GM21576 (cell line): ENCODE measurements around the gene CFAP46.
"Not testable (repeated sequence)": the region's sequence is repeated elsewhere in the genome, so short reads cannot be mapped to it uniquely, and the experiment has no call there.

Source experiments
- ATAC-seq: cut with Tn5 transposase; IDR thresholded peaks from one replicate; pipeline ENCODE4 v1.9.1; 2021; ENCODE audit warnings: mild to moderate bottlenecking, moderate library complexity; ENCODE audit not compliant: unreplicated experiment

Gene CFAP46

GRCh38 chr10:132779549-132780294, 162.6 kb downstream of the CFAP46 start:
- no peak for ATAC-seq

- no peak for ATAC-seq
Observed at GRCh38 chr10:132777441-132777840, 164.9 kb downstream of the CFAP46 start.

- ATAC-seq: no peak
Observed at GRCh38 chr10:132776821-132777220, 165.5 kb downstream of the CFAP46 start.

- ATAC-seq: no peak
Observed at GRCh38 chr10:132776186-132776585, 166.2 kb downstream of the CFAP46 start.

DNA sequence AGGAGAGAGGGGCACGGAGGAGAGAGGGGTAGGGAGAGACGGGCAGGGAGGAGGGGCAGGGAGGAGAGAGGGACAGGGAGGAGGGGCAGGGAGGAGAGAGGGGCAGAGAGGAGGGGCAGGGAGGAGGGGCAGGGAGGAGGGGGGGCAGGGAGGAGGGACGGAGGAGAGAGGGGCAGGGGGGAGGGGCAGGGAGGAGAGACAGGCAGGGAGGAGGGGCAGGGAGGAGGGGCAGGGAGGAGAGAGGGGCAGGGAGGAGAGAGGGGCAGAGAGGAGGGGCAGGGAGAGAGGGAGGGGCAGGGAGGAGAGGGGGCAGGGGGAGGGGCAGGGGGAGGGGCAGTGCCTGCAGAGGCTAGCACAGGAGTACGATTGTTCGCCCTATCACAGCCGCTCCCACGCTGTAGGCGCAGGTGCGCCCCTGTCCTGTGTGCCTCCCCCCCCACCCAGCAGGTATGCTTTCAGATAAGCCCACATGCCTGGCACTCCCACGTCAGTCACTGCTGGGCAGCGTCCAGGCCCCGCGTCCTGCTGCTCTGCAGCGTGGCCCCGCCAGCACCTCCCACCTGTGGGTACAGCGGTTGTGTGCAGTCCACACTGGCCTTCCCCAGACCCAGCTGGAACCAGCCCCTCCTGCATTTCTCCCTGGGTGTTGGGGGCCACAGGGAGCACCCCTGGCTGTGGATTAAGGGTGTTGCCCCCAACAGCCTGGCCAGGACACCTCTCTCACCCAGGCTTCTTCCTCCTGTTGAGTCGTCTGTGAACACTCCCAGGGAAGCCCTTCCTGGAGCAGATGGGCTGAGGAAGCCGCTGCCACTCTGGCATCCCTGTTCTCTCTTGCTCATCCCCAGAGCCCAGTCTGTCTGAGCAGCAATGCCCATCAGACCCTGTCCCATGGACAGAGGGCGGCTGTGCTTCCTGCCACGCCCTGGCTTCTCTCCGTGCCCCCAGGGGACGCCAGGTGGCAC, 167.2 kb downstream of the CFAP46 start:
- ATAC-seq: no peak

GRCh38 chr10:132774181-132774901, 168.0 kb downstream of the CFAP46 start:
- no peak for ATAC-seq

DNA sequence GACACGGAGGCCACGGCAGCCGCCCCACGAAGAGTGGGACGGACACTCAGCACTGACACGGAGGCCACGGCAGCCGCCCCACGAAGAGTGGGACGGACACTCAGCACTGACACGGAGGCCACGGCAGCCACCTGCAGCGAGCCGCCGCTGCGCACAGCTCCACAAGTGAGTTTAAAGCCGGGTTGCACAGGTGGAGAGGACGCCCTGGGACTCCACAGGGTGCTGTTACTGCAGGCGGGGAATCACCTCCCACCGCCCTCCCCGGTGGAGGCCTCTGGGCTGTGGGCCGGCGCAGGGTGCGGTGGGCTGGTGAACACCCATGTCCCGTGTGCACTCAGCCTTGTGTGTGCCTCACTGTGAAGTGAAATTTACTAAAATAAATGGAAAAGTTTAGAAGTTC, 169.6 kb downstream of the CFAP46 start:
- ATAC-seq: not testable (repeated sequence)

GRCh38 chr10:132770061-132771021, 172.0 kb downstream of the CFAP46 start:
- ATAC-seq: no peak

DNA sequence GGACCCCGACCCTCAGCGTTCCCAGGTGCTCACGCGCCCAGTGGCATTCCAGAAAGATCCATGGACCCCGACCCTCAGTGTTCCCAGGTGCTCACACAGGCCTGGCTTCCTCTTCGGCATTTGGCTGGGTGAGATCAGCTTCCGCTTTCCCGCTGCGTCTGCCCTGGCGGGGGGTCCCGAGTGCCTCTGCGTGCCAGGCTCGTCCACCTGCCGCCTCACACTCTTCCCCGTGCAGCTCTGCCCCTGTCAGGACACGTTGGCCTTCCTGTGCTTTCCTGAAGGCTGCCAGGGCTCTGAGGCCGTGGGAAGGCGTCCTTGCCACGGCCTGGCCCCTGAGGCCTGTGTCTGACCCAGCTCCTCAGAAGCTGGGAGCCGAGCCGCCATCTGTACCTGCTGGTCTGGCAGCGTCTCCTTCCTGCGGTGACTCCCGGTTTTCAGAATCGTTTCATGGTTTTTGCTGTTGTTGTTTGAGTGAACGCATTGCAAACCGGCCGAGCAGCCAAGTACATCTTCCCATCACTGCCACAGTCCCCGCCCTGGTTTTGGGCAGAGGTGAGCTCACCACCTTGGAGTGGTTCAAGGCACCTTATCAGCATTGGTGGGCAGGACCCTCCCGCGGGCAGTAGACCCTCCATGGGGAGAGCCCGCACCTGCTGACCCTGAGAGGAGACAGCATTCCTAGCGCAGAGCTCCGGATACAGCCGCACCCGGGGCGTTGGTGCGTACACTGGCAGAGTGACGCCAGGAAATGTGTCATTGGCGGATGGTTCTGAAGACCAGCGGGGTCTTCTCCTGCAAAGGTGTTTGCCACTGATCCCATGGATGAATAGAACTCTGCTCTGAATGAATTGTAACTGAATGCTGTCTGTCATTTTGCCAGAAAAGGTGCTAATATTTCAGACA, 173.8 kb downstream of the CFAP46 start:
- ATAC-seq: no peak

DNA sequence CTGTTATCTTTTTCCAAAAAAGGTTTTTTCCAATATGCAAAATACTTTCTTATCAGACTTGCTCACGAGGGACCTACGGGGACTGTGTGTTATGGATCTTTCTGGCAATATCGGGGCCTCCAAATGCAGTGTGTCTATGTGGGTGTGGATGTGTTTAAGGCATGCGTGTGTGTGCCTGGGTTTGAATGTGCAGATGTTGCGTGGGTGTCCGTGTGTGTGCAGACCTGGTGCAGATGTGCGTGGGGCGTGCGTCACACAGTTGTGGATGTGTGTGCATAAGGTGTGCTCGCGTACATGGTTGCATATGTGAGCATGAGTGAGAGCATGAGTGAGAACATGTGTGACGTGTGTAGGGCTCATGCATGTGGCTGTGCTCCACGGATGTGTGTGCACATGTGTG, 176.1 kb downstream of the CFAP46 start:
- no peak for ATAC-seq

- no peak for ATAC-seq
Observed at GRCh38 chr10:132765435-132765834, 176.9 kb downstream of the CFAP46 start.

GRCh38 chr10:132764108-132764507, 178.3 kb downstream of the CFAP46 start:
- no peak for ATAC-seq

GRCh38 chr10:132763545-132763944, 178.8 kb downstream of the CFAP46 start:
- ATAC-seq: no peak

DNA sequence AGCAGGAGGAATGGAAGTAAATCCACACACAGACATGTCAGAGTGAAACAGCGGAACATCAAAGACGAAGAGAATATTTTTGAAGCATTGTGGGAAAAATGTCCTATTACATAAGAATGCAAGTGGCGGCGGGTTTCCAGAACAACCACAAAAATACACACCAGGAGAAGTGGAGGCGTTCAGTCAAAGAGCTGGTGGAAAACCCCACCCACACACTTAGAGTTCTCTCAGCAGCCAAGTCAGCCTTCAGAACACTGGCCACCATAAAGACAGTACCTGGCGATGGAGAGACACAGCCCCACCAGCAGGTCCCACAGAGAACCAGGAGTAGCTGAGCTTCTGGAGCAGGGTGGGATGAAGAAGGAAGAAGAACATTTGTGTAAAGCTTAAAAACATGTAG, 180.1 kb downstream of the CFAP46 start:
- ATAC-seq: no peak

- no peak for ATAC-seq
Observed at GRCh38 chr10:132761395-132762060, 180.8 kb downstream of the CFAP46 start.

DNA sequence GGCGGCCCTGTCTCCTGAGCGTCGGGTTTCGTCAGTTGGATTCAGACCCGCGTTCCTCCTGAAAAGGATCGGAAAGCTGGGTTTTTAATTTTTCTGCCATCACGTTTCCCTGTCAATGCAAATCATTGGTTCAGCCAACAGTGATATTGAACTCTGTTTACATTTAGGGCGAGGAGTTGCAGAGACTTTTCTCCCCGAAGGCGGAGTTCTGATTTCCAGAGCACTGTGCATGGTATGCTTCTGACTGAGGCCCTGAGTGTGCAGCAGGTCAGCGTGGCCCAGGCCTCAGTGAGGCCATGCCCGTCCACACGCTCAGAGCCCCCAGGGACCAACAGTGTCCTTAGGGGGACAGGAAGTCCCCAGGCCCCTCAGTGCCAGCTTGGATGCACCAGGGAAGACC, 183.5 kb downstream of the CFAP46 start:
- no peak for ATAC-seq
